ENCODE results near the gene PAX4. TPM values are rescaled to one million over a fixed set of nuclear protein-coding genes. Genes with fewer than 3 reads are reported as not detected.
"Not testable (repeated sequence)": the region's sequence is repeated elsewhere in the genome, so short reads cannot be mapped to it uniquely, and the experiment has no call there.

Gene PAX4
- total RNA-seq, 1 experiment from 2014 or later, result not detected

- H3K27me3 ChIP-seq (ENCODE audit: insufficient read depth, low read length); CTCF ChIA-PET; H3K27ac ChIP-seq (ENCODE audit: low read depth, low read length); H3K9ac ChIP-seq (ENCODE audit: low read length); H3K4me3 ChIP-seq (replicated peaks in 1 of 2; ENCODE audit: low read depth in 1 of 2, low read length in 2 of 2); DNase-seq (ENCODE audit: low read depth, low spot score); ATAC-seq; BruUV-seq (replicated peaks); RAD21 ChIA-PET (ENCODE audit: low non-redundant PET in 1 of 2, low total read pairs in 2 of 2, uncharacterized antibody in 2 of 2, unreplicated experiment in 2 of 2); POLR2A ChIA-PET; H3K4me2 ChIP-seq (ENCODE audit: low read length); H3K4me1 ChIP-seq (ENCODE audit: control insufficient read depth in 1 of 2, insufficient read depth in 2 of 2, low read length in 2 of 2); H3K9me3 ChIP-seq (ENCODE audit: control insufficient read depth in 1 of 2, insufficient read depth in 1 of 2, low read depth in 1 of 2, low read length in 2 of 2); intact Hi-C loops (cut with micrococcal nuclease); H3K79me2 ChIP-seq (ENCODE audit: insufficient read depth, low read length); H4K20me1 ChIP-seq (ENCODE audit: insufficient read depth); H3K9me2 ChIP-seq (ENCODE audit: insufficient read depth); H2AFZ ChIP-seq (ENCODE audit: low read depth, low read length, poor library complexity, severe bottlenecking); H3K36me3 ChIP-seq (ENCODE audit: control insufficient read depth in 1 of 2, insufficient read depth in 2 of 2, low read length in 2 of 2): not testable (repeated sequence)
These were observed 49.9 kb downstream of the PAX4 start for GRCh38 chr7:127568034-127568433.

GRCh38 chr7:127566242-127566641 lies 51.7 kb downstream of the PAX4 start:
- ChIA-PET CTCF (no interaction called here), POLR2A (no interaction called here), RAD21 (ENCODE audit: low non-redundant PET in 1 of 2, low total read pairs in 2 of 2, uncharacterized antibody in 2 of 2, unreplicated experiment in 2 of 2) (no interaction called here)
- no peak overlapping the region for H3K9ac ChIP-seq (ENCODE audit: low read length)
- H3K9me3 ChIP-seq (ENCODE audit: control insufficient read depth in 1 of 2, insufficient read depth in 1 of 2, low read depth in 1 of 2, low read length in 2 of 2), result no peaks in the 10 kb centered on the region
- H2AFZ ChIP-seq (ENCODE audit: low read depth, low read length, poor library complexity, severe bottlenecking), result no peak overlapping the region
- no peak overlapping the region for H3K4me3 ChIP-seq (replicated peaks in 1 of 2; ENCODE audit: low read depth in 1 of 2, low read length in 2 of 2)
- no peaks in the 10 kb centered on the region for H3K9me2 ChIP-seq (ENCODE audit: insufficient read depth)
- no peaks in the 10 kb centered on the region for H3K27me3 ChIP-seq (ENCODE audit: insufficient read depth, low read length)
- no peak for ATAC-seq
- DNase-seq (ENCODE audit: low read depth, low spot score), result no peak
- no peaks in the 10 kb centered on the region for H3K36me3 ChIP-seq (ENCODE audit: control insufficient read depth in 1 of 2, insufficient read depth in 2 of 2, low read length in 2 of 2)
- no peak overlapping the region for H3K27ac ChIP-seq (ENCODE audit: low read depth, low read length)
- H3K4me1 ChIP-seq (ENCODE audit: control insufficient read depth in 1 of 2, insufficient read depth in 2 of 2, low read length in 2 of 2), result no peaks in the 10 kb centered on the region
- intact Hi-C loops (cut with micrococcal nuclease), result no loop called here
- no peaks in the 10 kb centered on the region for H3K79me2 ChIP-seq (ENCODE audit: insufficient read depth, low read length)
- no TSS peak for BruUV-seq (replicated peaks)
- no peaks in the 10 kb centered on the region for H4K20me1 ChIP-seq (ENCODE audit: insufficient read depth)
- H3K4me2 ChIP-seq (ENCODE audit: low read length), result no peak overlapping the region
- TF ChIP-seq JUND (IDR thresholded peaks at IDR 0.05), result no peak
- TF ChIP-seq RAD21 (IDR thresholded peaks at IDR 0.05; ENCODE audit: low read depth), result no peak
- no peak for TF ChIP-seq SRF (IDR thresholded peaks at IDR 0.05; ENCODE audit: low read depth)
- TF ChIP-seq ZBTB33 (IDR thresholded peaks at IDR 0.05; ENCODE audit: extremely low read depth, insufficient replicate concordance, low read length), result no peak
- no peak for TF ChIP-seq SP1 (IDR thresholded peaks at IDR 0.05; ENCODE audit: low read depth)
- TF ChIP-seq, protein P1, sequence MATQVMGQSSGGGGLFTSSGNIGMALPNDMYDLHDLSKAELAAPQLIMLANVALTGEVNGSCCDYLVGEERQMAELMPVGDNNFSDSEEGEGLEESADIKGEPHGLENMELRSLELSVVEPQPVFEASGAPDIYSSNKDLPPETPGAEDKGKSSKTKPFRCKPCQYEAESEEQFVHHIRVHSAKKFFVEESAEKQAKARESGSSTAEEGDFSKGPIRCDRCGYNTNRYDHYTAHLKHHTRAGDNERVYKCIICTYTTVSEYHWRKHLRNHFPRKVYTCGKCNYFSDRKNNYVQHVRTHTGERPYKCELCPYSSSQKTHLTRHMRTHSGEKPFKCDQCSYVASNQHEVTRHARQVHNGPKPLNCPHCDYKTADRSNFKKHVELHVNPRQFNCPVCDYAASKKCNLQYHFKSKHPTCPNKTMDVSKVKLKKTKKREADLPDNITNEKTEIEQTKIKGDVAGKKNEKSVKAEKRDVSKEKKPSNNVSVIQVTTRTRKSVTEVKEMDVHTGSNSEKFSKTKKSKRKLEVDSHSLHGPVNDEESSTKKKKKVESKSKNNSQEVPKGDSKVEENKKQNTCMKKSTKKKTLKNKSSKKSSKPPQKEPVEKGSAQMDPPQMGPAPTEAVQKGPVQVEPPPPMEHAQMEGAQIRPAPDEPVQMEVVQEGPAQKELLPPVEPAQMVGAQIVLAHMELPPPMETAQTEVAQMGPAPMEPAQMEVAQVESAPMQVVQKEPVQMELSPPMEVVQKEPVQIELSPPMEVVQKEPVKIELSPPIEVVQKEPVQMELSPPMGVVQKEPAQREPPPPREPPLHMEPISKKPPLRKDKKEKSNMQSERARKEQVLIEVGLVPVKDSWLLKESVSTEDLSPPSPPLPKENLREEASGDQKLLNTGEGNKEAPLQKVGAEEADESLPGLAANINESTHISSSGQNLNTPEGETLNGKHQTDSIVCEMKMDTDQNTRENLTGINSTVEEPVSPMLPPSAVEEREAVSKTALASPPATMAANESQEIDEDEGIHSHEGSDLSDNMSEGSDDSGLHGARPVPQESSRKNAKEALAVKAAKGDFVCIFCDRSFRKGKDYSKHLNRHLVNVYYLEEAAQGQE (IDR thresholded peaks at IDR 0.05; ENCODE audit: low read depth), result no peak
- no peak for TF ChIP-seq EGR1 (IDR thresholded peaks at IDR 0.05; ENCODE audit: low read depth)
- TF ChIP-seq EZH2 (IDR thresholded peaks at IDR 0.05), result no peak
- no peak for TF ChIP-seq CBX3 (IDR thresholded peaks at IDR 0.05; ENCODE audit: low read depth)
- TF ChIP-seq YY1 (IDR thresholded peaks at IDR 0.05; ENCODE audit: extremely low read depth, insufficient replicate concordance, low read depth, low read length), result no peak
- no peak for TF ChIP-seq ELF1 (IDR thresholded peaks at IDR 0.05; ENCODE audit: borderline replicate concordance, low read depth)
- TF ChIP-seq, protein P2, sequence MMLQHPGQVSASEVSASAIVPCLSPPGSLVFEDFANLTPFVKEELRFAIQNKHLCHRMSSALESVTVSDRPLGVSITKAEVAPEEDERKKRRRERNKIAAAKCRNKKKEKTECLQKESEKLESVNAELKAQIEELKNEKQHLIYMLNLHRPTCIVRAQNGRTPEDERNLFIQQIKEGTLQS (IDR thresholded peaks at IDR 0.05), result no peak
- no peak for TF ChIP-seq TCF7L2 (IDR thresholded peaks at IDR 0.05; ENCODE audit: borderline replicate concordance, extremely low read depth, insufficient read depth, insufficient read length)
- no peak for TF ChIP-seq POLR2AphosphoS5 (IDR thresholded peaks at IDR 0.05; ENCODE audit: low read depth, low read length)
- TF ChIP-seq CEBPB (IDR thresholded peaks at IDR 0.05; ENCODE audit: low read depth), result no peak
- TF ChIP-seq SIN3A (IDR thresholded peaks at IDR 0.05; ENCODE audit: low read depth), result no peak
- TF ChIP-seq POLR2A (IDR thresholded peaks at IDR 0.05; ENCODE audit: borderline replicate concordance, extremely low read depth, insufficient read depth, insufficient read length), result no peak
- TF ChIP-seq ZFX (IDR thresholded peaks at IDR 0.05), result no peak
- no peak for TF ChIP-seq ZNF274 (IDR thresholded peaks at IDR 0.05; ENCODE audit: low read depth, low read length)

Measured in HCT116 (cell line).